ENCODE measurements around the gene PTPRD. TPM values are rescaled to one million over a fixed set of nuclear protein-coding genes. Genes with fewer than 3 reads are reported as not detected.

PTPRD gene
- total RNA-seq, 1 experiment from 2014 or later = 0.02 TPM

- Histone ChIP-seq H4K20me1 (ENCODE audit: insufficient read depth) (no peaks in the 10 kb centered on the region), H3K4me3 (replicated peaks in 1 of 2; ENCODE audit: low read depth in 1 of 2, low read length in 2 of 2) (no peak overlapping the region), H3K9ac (ENCODE audit: low read length) (no peak overlapping the region), H2AFZ (ENCODE audit: low read depth, low read length, poor library complexity, severe bottlenecking) (no peak overlapping the region), H3K27me3 (ENCODE audit: insufficient read depth, low read length) (no peaks in the 10 kb centered on the region), H3K79me2 (ENCODE audit: insufficient read depth, low read length) (no peaks in the 10 kb centered on the region), H3K9me3 (ENCODE audit: control insufficient read depth in 1 of 2, insufficient read depth in 1 of 2, low read depth in 1 of 2, low read length in 2 of 2) (peaks cover 4 to 28% of the 10 kb centered on the region in 2 experiments; a peak in 2 of 4 replicates), H3K4me1 (ENCODE audit: control insufficient read depth in 1 of 2, insufficient read depth in 2 of 2, low read length in 2 of 2) (no peaks in the 10 kb centered on the region), H3K36me3 (ENCODE audit: control insufficient read depth in 1 of 2, insufficient read depth in 2 of 2, low read length in 2 of 2) (no peaks in the 10 kb centered on the region), H3K9me2 (ENCODE audit: insufficient read depth) (no peaks in the 10 kb centered on the region), H3K4me2 (ENCODE audit: low read length) (no peak overlapping the region), H3K27ac (ENCODE audit: low read depth, low read length) (no peak overlapping the region)
- ChIA-PET CTCF (no interaction called here), POLR2A (no interaction called here), RAD21 (ENCODE audit: low non-redundant PET in 1 of 2, low total read pairs in 2 of 2, uncharacterized antibody in 2 of 2, unreplicated experiment in 2 of 2) (no interaction called here)
- ATAC-seq = no peak
- TF ChIP-seq RAD21 (IDR thresholded peaks at IDR 0.05; ENCODE audit: low read depth) (no peak), CBX3 (IDR thresholded peaks at IDR 0.05; ENCODE audit: low read depth) (no peak), ELF1 (IDR thresholded peaks at IDR 0.05; ENCODE audit: borderline replicate concordance, low read depth) (no peak), ATF3 (IDR thresholded peaks at IDR 0.05) (no peak), ZBTB33 (IDR thresholded peaks at IDR 0.05; ENCODE audit: extremely low read depth, insufficient replicate concordance, low read length) (no peak), ZNF274 (IDR thresholded peaks at IDR 0.05; ENCODE audit: low read depth, low read length) (no peak), CTCF (IDR thresholded peaks at IDR 0.05 in 2 of 3, conservative IDR thresholded peaks at IDR 0.05 in 1 of 3; ENCODE audit: borderline replicate concordance in 1 of 3, insufficient read depth in 1 of 3, low read depth in 2 of 3, low read length in 2 of 3) (no peak), EZH2 (IDR thresholded peaks at IDR 0.05) (no peak), POLR2A (IDR thresholded peaks at IDR 0.05; ENCODE audit: borderline replicate concordance, extremely low read depth, insufficient read depth, insufficient read length) (no peak), ZFX (IDR thresholded peaks at IDR 0.05) (no peak), EGR1 (IDR thresholded peaks at IDR 0.05; ENCODE audit: low read depth) (no peak), EZH2phosphoT487 (IDR thresholded peaks at IDR 0.05; ENCODE audit: borderline replicate concordance) (no peak), REST (IDR thresholded peaks at IDR 0.05; ENCODE audit: low read depth) (no peak), CEBPB (IDR thresholded peaks at IDR 0.05; ENCODE audit: low read depth) (no peak)
- no peak for DNase-seq (ENCODE audit: low read depth, low spot score)
- intact Hi-C loops (cut with micrococcal nuclease) = no loop called here
- no TSS peak for BruUV-seq (replicated peaks)
Observed at GRCh38 chr9:8280811-8281210, 2332.0 kb downstream of the PTPRD start.
